ENCODE data around the gene HOXA13.

- TF ChIP-seq CTCF (conservative IDR thresholded peaks at IDR 0.05; ENCODE audit: low read length) = no peak
- TF ChIP-seq EZH2phosphoT487 (IDR thresholded peaks at IDR 0.05; ENCODE audit: borderline replicate concordance, low read depth, low read length) = no peak
Measured at GRCh38 chr7:27240015-27240731, 40.3 kb upstream of the HOXA13 start.

All from OCI-LY7 (cell line).